GM12878 (cell line): ENCODE results near the gene CDHR5. TPM values are rescaled to one million over a fixed set of nuclear protein-coding genes. Genes with fewer than 3 reads are reported as not detected.
A peak's percentile ranks its signal among the peaks of the same experiment; 100 is the strongest.

Experiments
- BCL11A ChIP-seq: IDR thresholded peaks from 2 replicates; pipeline ENCODE4 v1.6.1; 2011; ENCODE audit warnings: low read depth, low read length
- BRCA1 ChIP-seq: IDR thresholded peaks from 2 replicates; pipeline ENCODE4 v1.6.1; 2011; ENCODE audit warnings: low read depth, low read length, improper control_type of control experiment
- EGR1 ChIP-seq, 2 experiments: IDR thresholded peaks; 1 replicate in 1 of 2; 2 replicates in 1 of 2; pipeline ENCODE4 v1.6.1; 2011 to 2012; ENCODE audit warnings: low read depth in 2 of 2, low read length in 2 of 2, borderline replicate concordance in 1 of 2, mild to moderate bottlenecking in 1 of 2, moderate library complexity in 1 of 2
- HDAC6 ChIP-seq: fragments of 200-600 bp; sonication (generic); IDR thresholded peaks from one replicate; pipeline ENCODE4 v1.8.0; 2017; ENCODE audit warnings: antibody characterized with exemption; ENCODE audit not compliant: unreplicated experiment
- IKZF1 ChIP-seq: fragments of 450-650 bp; conservative IDR thresholded peaks from 2 replicates; pipeline ENCODE4 v1.6.1; 2017; ENCODE audit warnings: antibody characterized with exemption, mild to moderate bottlenecking
- LARP7 ChIP-seq: fragments of 450-650 bp; IDR thresholded peaks from 2 replicates; pipeline ENCODE4 v1.6.1; 2017; ENCODE audit warnings: mild to moderate bottlenecking
- MTA2 ChIP-seq: fragments of 450-650 bp; IDR thresholded peaks from 2 replicates; pipeline ENCODE4 v1.6.1; 2016; ENCODE audit warnings: low read depth, mild to moderate bottlenecking, moderate library complexity
- MYC ChIP-seq: IDR thresholded peaks from 2 replicates; pipeline ENCODE4 v1.6.1; 2011; ENCODE audit warnings: mild to moderate bottlenecking, low read length, moderate library complexity, inconsistent platforms; ENCODE audit not compliant: insufficient read depth, insufficient replicate concordance, insufficient read length, severe bottlenecking
- PAX8 ChIP-seq: fragments of 450-650 bp; IDR thresholded peaks from 2 replicates; pipeline ENCODE4 v1.6.1; 2017; ENCODE audit warnings: mild to moderate bottlenecking, moderate library complexity
- POLR2AphosphoS2 ChIP-seq: IDR thresholded peaks from 2 replicates; pipeline ENCODE4 v1.6.1; 2011; ENCODE audit warnings: low read depth, mild to moderate bottlenecking, low read length, improper control_type of control experiment, moderate library complexity
- RFX5 ChIP-seq: IDR thresholded peaks from 2 replicates; pipeline ENCODE4 v1.6.1; 2011; ENCODE audit warnings: low read depth, low read length, improper control_type of control experiment
- SMAD1 ChIP-seq: fragments of 450-650 bp; IDR thresholded peaks from 2 replicates; pipeline ENCODE4 v1.6.1; 2018; ENCODE audit warnings: mild to moderate bottlenecking, low read depth; ENCODE audit not compliant: partially characterized antibody
- SMC3 ChIP-seq: IDR thresholded peaks from 2 replicates; pipeline ENCODE4 v1.6.1; 2011; ENCODE audit warnings: low read length, improper control_type of control experiment, borderline replicate concordance
- SREBF2 ChIP-seq: IDR thresholded peaks from 2 replicates; pipeline ENCODE4 v1.6.1; 2012; ENCODE audit warnings: mild to moderate bottlenecking, low read length
- STAT3 ChIP-seq: IDR thresholded peaks from 2 replicates; pipeline ENCODE4 v1.6.1; 2011; ENCODE audit warnings: low read depth, low read length, improper control_type of control experiment
- TBL1XR1 ChIP-seq: IDR thresholded peaks from 2 replicates; pipeline ENCODE4 v1.6.1; 2012; ENCODE audit warnings: low read depth, low read length, improper control_type of control experiment
- TCF7 ChIP-seq: IDR thresholded peaks from 2 replicates; pipeline ENCODE4 v1.6.1; 2014; ENCODE audit warnings: antibody characterized with exemption, borderline replicate concordance
- ZNF384 ChIP-seq: IDR thresholded peaks from 2 replicates; pipeline ENCODE4 v1.6.1; 2012; ENCODE audit warnings: low read depth, mild to moderate bottlenecking, low read length, improper control_type of control experiment, borderline replicate concordance
- polyA plus RNA-seq, 11 experiments: library from polyadenylated mRNA; depleted of rRNA in 4 of 11; unstranded in 6 of 11; stranded (reverse) in 5 of 11; fragments of >200 nt; fragmentation: Nextera tagmentation in 4 of 11; fragmentation: Illumina TruSeq in 1 of 11; extraction: Ambion mirVana in 4 of 11; extraction: Trizol in 1 of 11; gene quantifications; 1 replicate in 1 of 11; 2 replicates in 10 of 11; pipeline versions ENCODE4 v1.2.1 to v1.2.3, GENCODE V29; 2011 to 2016; ENCODE audit warnings: inconsistent platforms in 2 of 11, missing spikeins in 2 of 11, low read depth in 1 of 11
- total RNA-seq, 4 experiments: library from RNA; depleted of rRNA in 3 of 4; stranded (reverse); fragments of >200 nt in 3 of 4; fragmentation: Illumina TruSeq in 1 of 4; extraction: Trizol in 1 of 4; gene quantifications; 2 replicates each; pipeline versions ENCODE4 v1.2.1 to v1.2.3, GENCODE V29; 2013 to 2021
- TF ChIP-seq, protein P1 (sequence below): IDR thresholded peaks from 2 replicates; pipeline ENCODE4 v1.6.1; 2012; ENCODE audit warnings: improper control_type of control experiment, low read depth, low read length; ENCODE audit not compliant: insufficient replicate concordance
- TF ChIP-seq, protein P2 (sequence below): IDR thresholded peaks from 2 replicates; pipeline ENCODE4 v1.6.1; 2011; ENCODE audit warnings: low read depth, low read length, improper control_type of control experiment, borderline replicate concordance
- TF ChIP-seq, protein P3 (sequence below): IDR thresholded peaks from 2 replicates; pipeline ENCODE4 v1.6.1; 2011; ENCODE audit warnings: mild to moderate bottlenecking, low read depth, low read length, moderate library complexity; ENCODE audit not compliant: insufficient replicate concordance
- TF ChIP-seq, protein P4 (sequence below): IDR thresholded peaks from 2 replicates; pipeline ENCODE4 v1.6.1; 2012; ENCODE audit warnings: low read depth, low read length, improper control_type of control experiment

CDHR5 gene
- total and polyA plus RNA-seq, 10 of the 15 experiments (the other 5 are each of a cell fraction or from before 2014, with no cell fraction given): 0.06 TPM; not detected in 9

DNA sequence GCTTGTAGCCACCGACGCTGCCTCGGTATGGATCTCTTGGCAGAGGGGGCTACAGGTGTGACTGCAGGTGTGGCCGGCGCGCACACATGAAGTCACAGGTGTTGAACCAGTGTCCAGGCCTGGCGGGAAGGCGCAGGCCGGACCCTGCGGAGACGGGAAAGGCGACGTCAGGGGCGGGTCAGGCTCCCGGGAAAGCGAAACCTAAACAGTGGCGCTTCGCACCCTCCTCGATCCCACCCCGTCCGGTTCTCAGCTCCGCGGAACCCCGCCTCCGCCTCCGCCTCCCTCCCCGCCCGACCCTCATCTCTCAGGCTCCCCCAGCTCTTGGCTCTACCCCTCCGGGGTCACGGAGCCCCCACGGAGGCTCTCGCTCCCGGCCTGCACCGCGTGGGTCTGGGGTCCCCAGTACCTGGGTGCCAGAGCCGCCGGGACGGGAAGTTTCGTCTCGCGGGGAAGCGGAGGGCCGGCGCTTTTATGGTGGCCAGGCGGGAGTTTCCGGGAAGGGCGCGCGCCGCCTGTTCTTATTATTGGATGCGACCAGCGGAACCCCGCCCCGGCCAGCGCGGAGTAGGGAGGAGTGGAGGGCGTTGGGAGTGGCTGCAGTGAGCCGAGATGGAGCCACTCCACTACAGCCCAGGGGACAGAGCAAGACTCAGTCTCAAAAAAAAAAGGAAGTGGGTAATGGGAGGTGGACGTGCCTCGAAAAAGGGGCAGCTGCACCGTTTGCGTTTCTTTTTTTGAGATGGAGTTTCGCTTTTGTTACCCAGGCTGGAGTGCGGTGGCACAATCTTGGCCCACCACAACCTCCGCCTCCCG is 9.0 kb downstream of the CDHR5 start, which contains the start of gene IRF7 (continued):
- TF ChIP-seq, protein P1, sequence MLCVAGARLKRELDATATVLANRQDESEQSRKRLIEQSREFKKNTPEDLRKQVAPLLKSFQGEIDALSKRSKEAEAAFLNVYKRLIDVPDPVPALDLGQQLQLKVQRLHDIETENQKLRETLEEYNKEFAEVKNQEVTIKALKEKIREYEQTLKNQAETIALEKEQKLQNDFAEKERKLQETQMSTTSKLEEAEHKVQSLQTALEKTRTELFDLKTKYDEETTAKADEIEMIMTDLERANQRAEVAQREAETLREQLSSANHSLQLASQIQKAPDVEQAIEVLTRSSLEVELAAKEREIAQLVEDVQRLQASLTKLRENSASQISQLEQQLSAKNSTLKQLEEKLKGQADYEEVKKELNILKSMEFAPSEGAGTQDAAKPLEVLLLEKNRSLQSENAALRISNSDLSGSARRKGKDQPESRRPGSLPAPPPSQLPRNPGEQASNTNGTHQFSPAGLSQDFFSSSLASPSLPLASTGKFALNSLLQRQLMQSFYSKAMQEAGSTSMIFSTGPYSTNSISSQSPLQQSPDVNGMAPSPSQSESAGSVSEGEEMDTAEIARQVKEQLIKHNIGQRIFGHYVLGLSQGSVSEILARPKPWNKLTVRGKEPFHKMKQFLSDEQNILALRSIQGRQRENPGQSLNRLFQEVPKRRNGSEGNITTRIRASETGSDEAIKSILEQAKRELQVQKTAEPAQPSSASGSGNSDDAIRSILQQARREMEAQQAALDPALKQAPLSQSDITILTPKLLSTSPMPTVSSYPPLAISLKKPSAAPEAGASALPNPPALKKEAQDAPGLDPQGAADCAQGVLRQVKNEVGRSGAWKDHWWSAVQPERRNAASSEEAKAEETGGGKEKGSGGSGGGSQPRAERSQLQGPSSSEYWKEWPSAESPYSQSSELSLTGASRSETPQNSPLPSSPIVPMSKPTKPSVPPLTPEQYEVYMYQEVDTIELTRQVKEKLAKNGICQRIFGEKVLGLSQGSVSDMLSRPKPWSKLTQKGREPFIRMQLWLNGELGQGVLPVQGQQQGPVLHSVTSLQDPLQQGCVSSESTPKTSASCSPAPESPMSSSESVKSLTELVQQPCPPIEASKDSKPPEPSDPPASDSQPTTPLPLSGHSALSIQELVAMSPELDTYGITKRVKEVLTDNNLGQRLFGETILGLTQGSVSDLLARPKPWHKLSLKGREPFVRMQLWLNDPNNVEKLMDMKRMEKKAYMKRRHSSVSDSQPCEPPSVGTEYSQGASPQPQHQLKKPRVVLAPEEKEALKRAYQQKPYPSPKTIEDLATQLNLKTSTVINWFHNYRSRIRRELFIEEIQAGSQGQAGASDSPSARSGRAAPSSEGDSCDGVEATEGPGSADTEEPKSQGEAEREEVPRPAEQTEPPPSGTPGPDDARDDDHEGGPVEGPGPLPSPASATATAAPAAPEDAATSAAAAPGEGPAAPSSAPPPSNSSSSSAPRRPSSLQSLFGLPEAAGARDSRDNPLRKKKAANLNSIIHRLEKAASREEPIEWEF: no peak
- TF ChIP-seq LARP7 (peak; percentile 84), EGR1 (IDR thresholded peaks at IDR 0.05; ENCODE audit: borderline replicate concordance in 1 of 2, low read depth in 2 of 2, low read length in 2 of 2) (peak; percentile 28 to 54), SREBF2 (no peak), MTA2 (no peak), ZNF384 (peak; percentile 76), MYC (no peak), HDAC6 (peak; percentile 57), BRCA1 (no peak), TCF7 (no peak), SMC3 (no peak), BCL11A (peak; percentile 16; the same call in 1 of the 2 replicates), STAT3 (no peak), IKZF1 (peak; percentile 75), TBL1XR1 (no peak), POLR2AphosphoS2 (peak; percentile 98), PAX8 (no peak), SMAD1 (peak; percentile 33), RFX5 (no peak)
- TF ChIP-seq, protein P2, sequence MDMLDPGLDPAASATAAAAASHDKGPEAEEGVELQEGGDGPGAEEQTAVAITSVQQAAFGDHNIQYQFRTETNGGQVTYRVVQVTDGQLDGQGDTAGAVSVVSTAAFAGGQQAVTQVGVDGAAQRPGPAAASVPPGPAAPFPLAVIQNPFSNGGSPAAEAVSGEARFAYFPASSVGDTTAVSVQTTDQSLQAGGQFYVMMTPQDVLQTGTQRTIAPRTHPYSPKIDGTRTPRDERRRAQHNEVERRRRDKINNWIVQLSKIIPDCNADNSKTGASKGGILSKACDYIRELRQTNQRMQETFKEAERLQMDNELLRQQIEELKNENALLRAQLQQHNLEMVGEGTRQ: no peak
- TF ChIP-seq, protein P3, sequence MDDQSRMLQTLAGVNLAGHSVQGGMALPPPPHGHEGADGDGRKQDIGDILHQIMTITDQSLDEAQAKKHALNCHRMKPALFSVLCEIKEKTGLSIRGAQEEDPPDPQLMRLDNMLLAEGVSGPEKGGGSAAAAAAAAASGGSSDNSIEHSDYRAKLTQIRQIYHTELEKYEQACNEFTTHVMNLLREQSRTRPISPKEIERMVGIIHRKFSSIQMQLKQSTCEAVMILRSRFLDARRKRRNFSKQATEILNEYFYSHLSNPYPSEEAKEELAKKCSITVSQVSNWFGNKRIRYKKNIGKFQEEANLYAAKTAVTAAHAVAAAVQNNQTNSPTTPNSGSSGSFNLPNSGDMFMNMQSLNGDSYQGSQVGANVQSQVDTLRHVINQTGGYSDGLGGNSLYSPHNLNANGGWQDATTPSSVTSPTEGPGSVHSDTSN: peak; percentile 4
- TF ChIP-seq, protein P4, sequence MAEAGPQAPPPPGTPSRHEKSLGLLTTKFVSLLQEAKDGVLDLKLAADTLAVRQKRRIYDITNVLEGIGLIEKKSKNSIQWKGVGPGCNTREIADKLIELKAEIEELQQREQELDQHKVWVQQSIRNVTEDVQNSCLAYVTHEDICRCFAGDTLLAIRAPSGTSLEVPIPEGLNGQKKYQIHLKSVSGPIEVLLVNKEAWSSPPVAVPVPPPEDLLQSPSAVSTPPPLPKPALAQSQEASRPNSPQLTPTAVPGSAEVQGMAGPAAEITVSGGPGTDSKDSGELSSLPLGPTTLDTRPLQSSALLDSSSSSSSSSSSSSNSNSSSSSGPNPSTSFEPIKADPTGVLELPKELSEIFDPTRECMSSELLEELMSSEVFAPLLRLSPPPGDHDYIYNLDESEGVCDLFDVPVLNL: no peak; the same call in 1 of the 2 replicates
